Liver (tissue), 3 donors: ENCODE data around the gene CLN5.

Source experiments
- ATF3 ChIP-seq: IDR thresholded peaks from 2 replicates; pipeline ENCODE4 v1.6.1; 2016; ENCODE audit warnings: antibody characterized with exemption
- CTCF ChIP-seq: fragments of 150-350 bp; IDR thresholded peaks from 2 replicates; pipeline ENCODE4 v1.5.1; 2017; ENCODE audit warnings: improper control_type of control experiment, low read depth, low read length; ENCODE audit not compliant: missing input control
- EGR1 ChIP-seq, 2 donors: IDR thresholded peaks; 2 replicates each; pipeline ENCODE4 v1.6.1; 2016 to 2018; ENCODE audit warnings: antibody characterized with exemption in 2 of 2, low read depth in 2 of 2
- FOXA1 ChIP-seq: IDR thresholded peaks from 2 replicates; pipeline ENCODE4 v1.6.1; 2016; ENCODE audit warnings: antibody characterized with exemption
- HNF4G ChIP-seq: IDR thresholded peaks from 2 replicates; pipeline ENCODE4 v1.6.1; 2016; ENCODE audit warnings: antibody characterized with exemption
- JUND ChIP-seq, 2 donors: IDR thresholded peaks; 2 replicates each; pipeline ENCODE4 v1.6.1; 2016; ENCODE audit warnings: antibody characterized with exemption in 2 of 2
- MAX ChIP-seq: IDR thresholded peaks from 2 replicates; pipeline ENCODE4 v1.6.1; 2016; ENCODE audit warnings: antibody characterized with exemption
- RAD21 ChIP-seq, 2 donors: IDR thresholded peaks; 2 replicates each; pipeline ENCODE4 v1.6.1; 2016; ENCODE audit warnings: antibody characterized with exemption in 2 of 2, mild to moderate bottlenecking in 2 of 2
- YY1 ChIP-seq: IDR thresholded peaks from 2 replicates; pipeline ENCODE4 v1.6.1; 2016; ENCODE audit warnings: antibody characterized with exemption, mild to moderate bottlenecking
- donor health status: healthy.
- donor health status: healthy.

GRCh38 chr13:76955193-76955592, 36.7 kb upstream of the CLN5 start:
- TF ChIP-seq CTCF (no peak), RAD21 (IDR thresholded peaks at IDR 0.05) (no peak), JUND (IDR thresholded peaks at IDR 0.05) (no peak), HNF4G (no peak), ATF3 (no peak), EGR1 (IDR thresholded peaks at IDR 0.05; ENCODE audit: low read depth in 2 of 2) (no peak), MAX (no peak), FOXA1 (no peak), YY1 (no peak)
